ENCODE measurements around the gene LRPPRC.

GRCh38 chr2:43950383-43951008 is 45.3 kb downstream of the LRPPRC start:
- TF ChIP-seq GATA2 (IDR thresholded peaks at IDR 0.05; ENCODE audit: low read depth, low read length) (no peak), GATA3 (IDR thresholded peaks at IDR 0.05; ENCODE audit: low read depth, low read length) (no peak)

Measured in SH-SY5Y (cell line).